Hematopoietic multipotent progenitor cell (in vitro differentiated cells): ENCODE data around the gene SLC39A11. TPM values are rescaled to one million over a fixed set of nuclear protein-coding genes. Genes with fewer than 3 reads are reported as not detected.
"Not testable (repeated sequence)": the region's sequence is repeated elsewhere in the genome, so short reads cannot be mapped to it uniquely, and the experiment has no call there.

Source experiments
- DNase-seq, 3 donors: peaks; one replicate each; pipeline ENCODE4 v3.0.0-alpha.2; 2011 to 2015; ENCODE audit warnings: low read depth in 2 of 3, low spot score in 2 of 3
- total RNA-seq: library from RNA; depleted of rRNA; stranded (reverse); fragments of >200 nt; gene quantifications from one replicate; pipeline ENCODE4 v1.2.3, GENCODE V29; 2012

SLC39A11 gene
- total RNA-seq, 1 donor: 26.4 TPM

DNA sequence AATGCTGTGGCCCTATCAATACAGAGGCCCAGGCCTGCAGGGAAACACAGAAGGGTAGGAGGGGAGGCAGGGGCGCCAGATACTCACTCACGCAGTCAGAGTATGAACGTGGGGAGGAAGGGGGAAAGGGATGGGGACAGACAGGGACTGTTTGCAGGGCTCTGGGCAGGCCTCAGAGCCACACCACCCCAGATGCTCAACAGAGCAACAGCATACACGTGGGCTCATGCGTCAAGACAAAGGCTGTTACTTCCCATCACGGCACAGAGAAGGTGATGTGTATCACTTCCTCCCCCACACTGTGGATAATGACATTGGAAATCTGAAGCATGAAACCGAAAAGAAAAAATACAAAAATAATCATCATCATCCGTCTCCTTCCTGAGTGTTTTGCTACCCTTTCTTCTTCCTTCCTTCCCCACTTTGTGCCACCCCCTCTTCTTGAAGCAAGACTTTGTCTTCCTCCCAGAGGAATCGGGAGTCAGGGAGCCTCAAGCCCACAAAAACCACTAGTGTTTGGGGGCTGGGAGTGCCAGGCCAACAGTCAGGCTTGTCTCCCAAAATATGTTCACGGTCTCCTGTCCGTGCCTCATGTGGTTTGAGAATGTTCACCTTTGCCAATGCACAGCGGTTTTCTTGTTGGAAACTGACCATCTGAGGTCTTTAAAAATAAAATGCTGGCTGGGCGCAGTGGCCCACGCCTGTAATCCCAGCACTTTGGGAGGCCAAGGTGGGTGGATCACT, 20.1 kb downstream of the SLC39A11 start:
- no peak for DNase-seq

DNA sequence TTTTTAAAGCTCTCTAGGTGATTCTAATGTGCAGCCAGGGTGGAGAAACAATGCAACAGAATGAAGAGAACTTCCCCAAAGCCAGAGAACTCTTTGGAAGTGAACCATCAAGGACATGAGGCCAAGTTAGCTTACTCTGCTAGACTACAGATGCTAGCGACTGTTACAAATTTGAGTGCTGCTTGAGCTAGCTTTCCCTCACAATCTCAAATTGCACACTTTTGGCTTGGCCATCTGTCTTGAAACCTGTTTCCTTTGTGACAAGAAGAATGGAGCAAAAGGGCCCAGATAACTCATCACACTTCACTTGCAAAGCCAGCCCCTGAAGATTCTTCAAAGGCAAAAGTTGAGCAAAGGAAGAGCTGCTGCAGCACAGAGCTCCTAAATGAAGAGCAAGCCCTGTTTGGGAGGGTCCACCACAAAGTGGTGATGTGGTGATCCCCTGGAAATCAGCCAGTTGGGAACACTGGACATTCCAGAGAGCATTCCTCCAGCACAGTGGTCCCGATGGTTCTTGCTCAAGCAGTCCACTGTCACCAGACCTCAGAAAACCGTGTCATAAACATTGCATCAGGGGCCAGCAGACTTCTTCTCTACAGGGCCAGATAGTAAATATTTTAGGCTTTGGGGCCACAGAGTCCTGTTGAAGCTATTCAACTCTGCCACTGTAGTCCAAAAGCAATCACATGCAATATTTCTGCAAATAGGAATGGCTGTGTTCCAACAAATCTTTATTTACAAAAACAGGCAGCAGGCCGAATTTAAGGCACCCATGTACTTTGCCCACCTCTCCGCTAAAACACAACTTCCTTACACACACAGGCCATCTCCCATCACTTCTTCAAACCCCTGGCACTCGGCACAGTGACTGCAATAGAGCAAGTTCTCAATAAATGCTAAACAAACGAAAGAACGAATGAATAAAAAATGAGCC, 21.2 kb downstream of the SLC39A11 start:
- DNase-seq: peak in 2 of 3 donors; percentile 26 to 47

DNA sequence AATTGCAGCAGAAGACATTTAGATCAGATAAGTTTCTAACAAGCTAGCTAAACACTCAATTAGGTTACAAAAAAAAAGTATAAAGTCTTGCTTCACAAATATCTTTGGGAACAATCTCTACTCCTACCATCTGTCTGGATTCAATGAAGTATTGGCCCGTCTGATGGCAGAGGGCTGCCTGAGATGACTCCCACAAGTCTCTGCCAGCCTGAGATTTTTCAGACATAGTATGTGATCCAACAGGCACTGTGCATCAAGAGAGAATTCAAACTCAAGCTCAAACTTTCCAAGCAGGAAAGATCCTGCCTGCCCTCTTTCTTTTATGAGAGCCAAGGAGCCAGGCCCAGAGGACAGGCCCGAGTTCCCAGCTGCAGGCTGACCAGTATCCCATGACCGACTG, 22.6 kb downstream of the SLC39A11 start:
- no peak for DNase-seq

DNA sequence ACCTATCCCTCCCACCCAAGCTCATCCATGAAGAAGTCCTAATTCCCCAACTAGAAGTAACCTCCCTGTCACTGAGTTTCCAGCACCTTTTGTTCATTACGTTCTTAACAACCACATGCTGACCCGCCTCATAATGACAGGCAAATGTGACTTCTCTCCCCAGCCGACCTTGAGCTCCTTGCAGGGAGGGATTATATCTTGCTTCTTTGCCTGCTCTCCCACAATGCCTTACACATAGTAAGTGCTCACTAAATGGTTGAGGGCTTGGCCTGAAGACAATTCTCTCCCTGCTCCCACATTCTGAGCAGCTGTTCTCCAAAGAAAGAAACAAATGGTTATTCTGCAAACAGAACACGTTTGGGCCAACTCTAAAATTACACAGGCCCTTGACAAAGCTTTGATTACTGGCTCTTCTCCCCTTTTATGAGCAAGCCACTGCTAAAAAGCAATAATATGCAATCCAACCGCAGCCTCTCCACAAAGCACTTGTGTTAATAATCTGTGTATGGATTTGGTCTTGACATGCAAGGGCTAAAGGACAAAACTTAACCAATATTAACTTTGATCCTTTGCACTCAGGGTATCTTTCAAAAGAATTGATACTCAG, 23.2 kb downstream of the SLC39A11 start:
- no peak for DNase-seq

DNA sequence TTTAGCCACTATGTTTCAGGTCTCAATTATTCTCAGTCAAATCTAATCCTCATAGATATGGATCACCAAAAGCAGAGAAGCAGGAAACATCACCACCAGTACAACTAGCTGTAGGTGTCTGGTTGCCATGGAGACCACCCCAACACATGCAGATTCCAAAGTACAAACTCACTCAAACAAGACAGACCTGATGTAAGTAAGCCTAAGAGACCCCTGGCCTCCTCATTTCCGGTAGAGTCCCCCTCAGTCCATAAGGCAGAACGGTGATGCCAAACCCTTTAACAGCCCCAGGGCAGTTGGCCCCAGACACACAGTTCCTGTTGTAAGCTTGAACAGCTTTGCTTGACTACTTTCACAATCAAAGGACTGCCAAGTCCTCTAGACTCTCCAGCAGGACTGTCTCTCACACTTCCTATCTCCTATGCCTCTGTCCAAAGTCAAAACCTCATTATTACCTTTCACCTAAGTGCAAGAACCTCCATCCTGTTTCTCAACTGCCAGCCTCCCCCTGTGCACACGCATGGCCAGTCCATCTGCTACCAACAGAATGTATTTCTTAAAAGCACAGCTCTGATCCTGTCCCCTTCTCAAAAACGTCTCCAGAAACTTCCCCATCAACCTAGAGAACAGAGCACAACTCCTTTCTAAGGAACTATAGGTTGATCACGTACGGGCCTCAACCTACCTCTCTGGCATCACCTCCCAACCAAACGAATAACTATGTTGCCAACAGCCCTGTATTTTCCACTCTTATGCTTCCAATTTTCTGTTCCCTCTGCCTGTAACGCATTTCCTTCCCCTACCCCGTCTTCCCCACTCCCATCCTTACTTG, 23.9 kb downstream of the SLC39A11 start:
- DNase-seq: peak in 1 of 3 donors; percentile 4

DNA sequence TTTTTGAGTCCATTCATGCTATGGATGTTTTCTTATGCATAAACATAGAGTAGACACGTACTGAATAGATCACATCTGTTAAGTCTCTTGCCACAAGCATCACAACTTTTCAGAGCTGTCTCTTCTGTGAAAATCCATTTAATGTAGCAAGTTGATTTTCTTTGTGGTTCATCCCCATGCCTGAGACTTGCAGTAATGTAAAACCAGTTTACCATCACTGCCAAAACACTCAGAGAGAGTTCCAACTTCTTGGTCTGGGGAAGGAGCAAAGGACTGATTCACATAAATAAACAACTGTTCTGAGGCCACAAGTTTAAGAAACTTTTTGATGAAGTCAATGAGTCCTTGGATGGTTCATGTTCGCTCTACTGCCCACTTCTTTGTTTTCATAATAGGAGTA, 24.8 kb downstream of the SLC39A11 start:
- not testable (repeated sequence) for DNase-seq

DNA sequence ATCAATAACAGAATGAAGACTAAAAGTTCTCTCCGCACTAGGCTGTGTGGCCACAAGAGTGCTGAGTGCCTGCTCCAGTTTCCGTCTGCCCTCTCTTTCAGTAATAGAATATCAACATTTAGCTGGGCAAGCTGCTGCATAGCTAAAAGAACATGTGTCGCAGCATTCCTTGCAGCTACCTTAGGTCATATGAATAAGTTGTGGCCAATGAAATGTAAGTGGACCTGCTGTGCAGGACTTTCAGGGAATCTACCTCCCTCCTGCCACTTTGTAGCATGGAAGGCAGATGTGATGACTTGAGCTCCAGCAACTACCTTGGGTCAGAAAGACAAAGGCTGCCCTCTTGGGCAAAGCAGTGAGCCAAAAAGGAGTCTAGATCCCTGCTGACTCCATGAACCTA, 25.4 kb downstream of the SLC39A11 start:
- DNase-seq: no peak

DNA sequence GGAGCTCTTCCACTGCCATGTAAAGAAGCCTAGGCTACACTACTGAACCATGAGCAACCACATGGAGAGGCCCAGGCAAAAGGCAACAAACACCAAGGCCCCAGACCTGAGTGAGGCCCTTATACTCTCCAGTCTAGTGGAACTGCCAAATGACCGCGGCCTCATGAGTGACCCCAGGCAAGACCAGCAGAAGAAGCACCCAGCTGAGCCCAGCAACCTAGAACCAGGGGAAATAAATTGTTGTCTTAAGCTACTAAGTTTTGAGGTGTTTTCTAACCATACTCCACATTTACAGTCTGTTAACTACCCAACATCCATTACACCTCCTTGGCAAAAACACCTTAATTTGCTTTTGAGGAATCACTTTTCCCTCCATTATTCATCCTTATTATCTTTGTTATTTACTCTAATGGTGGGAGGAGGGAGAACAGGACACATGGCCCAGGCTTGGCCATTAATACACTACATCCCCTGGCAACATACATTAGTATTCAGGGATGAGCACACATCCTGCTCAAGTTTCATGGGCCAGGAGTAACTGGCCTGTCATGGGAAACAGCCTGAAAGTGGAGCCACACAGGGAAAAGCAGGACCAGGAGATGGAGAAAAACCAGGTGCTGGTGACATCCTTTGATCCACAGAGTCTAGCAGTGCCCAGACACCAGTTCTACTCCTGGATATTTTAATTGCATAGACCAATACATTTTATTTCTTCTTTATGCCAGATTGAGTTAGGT, 26.2 kb downstream of the SLC39A11 start:
- DNase-seq: no peak

DNA sequence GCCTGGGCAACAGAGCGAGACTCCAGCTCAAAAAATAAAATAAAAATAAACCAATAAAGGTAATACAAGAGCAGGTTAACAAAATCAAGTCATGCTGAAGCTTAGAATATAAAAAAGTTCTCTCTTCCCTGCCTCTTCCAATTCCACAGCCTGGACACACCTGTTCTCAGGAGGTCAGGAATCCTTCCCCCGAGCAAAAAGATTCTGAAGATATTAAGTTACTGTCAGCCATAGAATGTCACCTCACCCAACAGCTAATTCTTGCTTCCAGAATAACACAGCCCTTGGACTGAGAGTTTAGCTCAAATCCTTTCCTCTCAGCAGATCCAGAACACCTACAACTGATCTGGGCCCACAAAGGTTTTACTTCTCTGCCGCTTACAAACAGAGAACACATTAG, 27.1 kb downstream of the SLC39A11 start:
- no peak for DNase-seq

DNA sequence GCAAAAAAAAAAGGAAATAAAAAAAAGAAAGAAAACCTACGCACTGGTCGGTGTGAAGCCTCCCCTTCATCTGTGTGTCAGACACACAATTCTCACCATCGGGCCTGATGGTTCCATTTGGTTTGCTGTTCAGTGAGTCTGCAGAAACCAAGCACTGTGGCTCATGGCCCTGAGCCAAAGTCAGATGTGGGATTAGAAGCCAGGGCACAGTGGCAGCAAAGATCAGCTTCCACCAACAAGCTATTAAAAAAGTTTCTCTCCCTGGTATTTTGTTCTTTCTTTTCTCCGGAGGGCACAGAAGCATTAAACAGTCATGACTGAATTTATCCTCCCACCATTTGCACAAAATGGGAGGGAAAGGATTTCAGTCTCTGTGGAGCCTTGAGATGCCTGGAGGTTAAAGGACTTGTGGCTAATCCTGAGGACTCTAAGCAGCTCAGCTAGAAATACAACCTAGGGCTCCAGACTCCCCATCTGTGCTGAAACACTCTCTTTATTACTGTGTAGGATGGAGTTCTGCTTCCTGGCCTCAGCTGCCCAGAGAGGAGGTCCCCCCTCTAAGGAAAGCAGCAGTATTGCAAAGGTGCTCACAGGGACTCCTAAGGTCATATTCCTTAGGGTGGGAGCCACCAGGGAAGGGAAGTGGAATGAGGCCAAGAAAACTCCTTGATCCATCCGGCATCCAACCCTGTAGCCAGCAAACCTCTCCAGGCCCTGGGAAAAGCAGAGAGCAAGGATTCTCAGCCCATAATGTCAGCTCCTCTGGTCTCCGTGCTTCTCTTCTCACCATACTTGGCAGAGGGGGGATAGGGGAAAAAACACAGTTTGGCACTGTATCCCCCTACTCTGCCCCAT, 28.2 kb downstream of the SLC39A11 start:
- peak in 2 of 3 donors; percentile 36 to 75 for DNase-seq

DNA sequence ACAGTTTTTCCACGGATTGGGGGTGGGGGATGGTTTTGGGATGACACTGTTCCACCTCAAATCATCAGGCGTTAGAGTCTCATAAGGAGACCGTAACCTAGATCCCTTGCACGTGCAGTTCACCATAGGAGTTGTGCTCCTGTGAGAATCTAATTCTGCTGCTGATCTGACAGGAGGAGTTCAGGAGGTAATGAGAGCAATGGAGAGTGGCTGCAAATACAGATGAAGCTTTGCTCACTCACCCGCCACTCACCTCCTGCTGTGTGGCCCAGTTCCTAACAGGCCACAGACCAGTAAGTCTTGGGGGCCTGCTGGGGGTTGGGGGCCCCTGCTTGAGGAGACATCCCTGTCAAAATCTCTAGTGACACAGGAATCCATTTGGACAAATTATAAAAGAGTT, 29.8 kb downstream of the SLC39A11 start:
- no peak for DNase-seq

DNA sequence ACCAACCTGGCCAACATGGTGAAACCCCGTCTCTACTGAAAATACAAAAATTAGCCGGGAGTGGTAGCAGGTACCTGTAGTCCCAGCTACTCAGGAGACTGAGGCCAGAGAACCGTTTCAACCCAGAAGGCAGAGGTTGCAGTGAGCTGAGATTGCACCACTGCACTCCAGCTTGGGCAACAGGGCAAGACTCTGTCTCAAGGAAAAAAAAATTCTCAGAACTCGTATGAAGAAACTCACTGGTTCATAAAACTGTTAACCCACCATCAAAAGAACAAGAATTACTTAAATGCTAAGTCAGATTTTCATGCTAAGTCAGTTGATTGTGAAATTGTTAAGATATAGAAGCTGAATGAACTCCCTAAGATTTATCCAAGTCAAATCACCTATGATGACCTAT, 31.3 kb downstream of the SLC39A11 start:
- no peak for DNase-seq

DNA sequence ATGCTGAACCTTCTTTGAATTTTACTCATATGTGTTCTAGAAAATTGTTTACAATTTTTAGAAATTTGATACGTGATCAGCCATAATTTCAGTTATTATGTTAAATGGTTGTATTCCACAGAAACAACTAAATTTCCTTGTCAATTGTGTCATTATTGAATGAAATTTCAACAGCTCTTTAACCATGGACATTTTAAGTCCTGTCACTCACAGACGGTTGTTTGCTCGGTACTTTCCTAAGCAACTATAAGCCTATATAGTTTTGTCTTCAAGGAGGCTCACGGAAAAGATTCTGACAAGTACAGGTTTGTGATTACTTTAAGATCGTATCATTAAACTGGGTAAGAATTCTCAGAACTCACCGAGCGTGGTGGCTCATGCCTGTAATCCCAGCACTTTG, 31.8 kb downstream of the SLC39A11 start:
- DNase-seq: no peak

DNA sequence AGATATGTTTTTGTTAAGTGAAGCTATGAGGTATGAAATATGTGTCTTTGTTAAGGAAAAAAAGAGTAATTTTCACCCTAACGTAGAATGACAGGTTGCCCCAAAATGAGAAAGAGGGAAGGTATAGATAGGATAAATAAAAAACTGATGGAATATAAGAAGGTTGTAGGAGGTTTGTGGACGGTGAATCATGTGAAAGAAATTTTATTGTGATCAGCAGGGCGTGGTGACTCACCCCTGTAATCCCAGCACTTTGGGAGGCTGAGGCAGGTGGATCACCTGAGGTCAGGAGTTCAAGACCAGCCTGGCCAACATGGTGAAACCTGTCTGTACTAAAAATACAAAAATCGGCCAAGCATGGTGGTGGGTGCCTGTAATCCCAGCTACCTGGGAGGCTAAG, 32.8 kb downstream of the SLC39A11 start:
- DNase-seq: not testable (repeated sequence)

DNA sequence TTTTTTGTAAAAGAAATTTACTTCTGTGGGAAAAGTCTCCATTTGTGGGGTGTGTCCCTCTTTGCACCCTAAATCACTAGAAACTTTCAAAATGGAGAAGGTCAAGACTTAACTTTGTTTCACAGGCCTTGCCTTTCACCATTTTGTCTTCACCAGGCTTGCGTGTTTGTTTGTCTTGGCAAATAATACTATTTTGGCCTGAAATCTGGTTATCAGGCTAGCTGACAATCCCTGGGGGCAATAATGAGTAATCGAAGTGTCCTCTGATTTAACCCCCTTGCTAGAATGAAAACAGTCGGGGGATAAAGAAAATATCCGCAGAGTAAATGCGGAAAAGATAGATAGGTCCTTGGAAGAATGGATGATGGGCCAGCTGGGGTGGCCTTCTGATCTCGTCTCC, 34.5 kb downstream of the SLC39A11 start:
- no peak for DNase-seq

DNA sequence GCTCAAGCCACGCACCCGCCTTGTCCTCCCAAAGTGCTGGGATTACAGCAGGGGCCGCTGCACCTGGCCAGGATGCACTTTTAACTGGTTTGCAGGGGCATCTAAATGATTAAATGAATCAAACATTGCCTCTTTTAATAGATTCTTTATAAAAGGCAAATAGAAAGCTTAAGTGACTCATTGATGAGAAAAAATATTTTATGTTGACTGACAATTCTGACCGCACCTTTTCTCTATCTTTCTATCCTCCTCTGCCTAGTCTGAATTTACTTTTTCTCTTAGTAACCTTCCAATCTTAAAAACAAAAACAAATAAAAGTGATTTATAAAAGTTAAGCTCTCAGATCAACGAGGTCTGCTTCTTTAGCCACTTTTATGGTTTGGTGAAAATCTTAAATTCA, 35.3 kb downstream of the SLC39A11 start:
- no peak for DNase-seq

DNA sequence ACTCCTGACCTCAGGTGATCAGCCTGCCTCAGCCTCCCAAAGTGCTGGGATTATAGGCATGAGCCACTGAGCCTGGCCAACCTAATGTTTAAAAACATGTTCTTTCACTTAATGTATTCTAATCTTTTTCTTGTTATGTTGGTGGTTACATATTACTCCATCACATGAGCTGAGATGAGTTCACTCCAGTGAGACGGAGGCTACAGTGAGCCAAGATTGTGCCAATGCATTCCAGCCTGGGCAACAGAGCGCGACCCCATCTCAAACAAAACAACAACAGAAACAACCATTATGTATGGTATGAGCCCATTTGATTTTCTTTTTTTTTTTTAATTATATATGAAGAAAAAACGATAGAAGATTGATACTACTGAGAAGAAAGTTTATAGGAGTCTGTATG, 39.6 kb downstream of the SLC39A11 start:
- DNase-seq: no peak

DNA sequence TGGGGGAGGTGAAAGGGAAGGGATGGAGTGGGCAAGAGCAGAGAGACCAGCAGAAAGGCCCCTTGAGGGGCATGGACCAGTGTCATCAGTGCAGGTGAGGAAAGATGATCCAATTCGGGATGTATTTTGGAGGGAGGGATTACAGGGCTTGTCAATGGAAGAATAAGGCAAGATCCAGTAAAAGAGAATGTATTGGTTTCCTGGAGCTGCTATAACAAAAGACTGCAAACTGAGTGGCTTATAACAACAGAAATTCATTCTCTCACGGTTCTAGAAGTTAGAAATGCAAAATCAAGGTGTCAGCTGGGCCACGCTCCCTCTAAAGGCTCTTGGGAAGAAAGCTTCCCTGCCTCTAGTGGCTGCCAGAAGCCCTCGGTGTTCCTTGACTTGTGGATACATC, 41.7 kb downstream of the SLC39A11 start:
- DNase-seq: no peak

DNA sequence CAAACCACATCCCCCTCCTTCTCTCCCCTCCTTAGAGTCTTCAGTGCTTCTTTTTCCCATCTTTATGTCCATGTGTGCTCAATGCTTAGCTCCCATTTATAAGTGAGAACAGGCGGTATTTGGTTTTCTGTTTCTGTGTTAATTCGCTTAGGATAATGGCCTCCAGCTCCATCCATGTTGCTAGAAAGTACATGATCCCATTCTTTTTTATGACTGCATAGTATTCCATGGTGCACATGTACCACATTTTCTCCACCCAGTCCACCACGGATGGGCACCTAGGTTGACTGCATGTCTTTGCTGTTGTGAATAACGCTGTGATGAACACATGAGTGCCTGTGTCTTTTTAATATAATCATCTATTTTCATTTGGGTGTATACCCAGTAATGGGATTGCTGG, 44.3 kb downstream of the SLC39A11 start:
- no peak for DNase-seq
